Measurements from ENCODE around the gene DPYD.

GRCh38 chr1:97929874-97930851, 9.3 kb upstream of the DPYD start:
- TF ChIP-seq DPF2 (IDR thresholded peaks at IDR 0.05) (no peak), ZNF274 (IDR thresholded peaks at IDR 0.05; ENCODE audit: insufficient read depth, insufficient read length) (no peak), CEBPZ (IDR thresholded peaks at IDR 0.05; ENCODE audit: low read depth, low read length) (no peak), TAF1 (IDR thresholded peaks at IDR 0.05; ENCODE audit: borderline replicate concordance, low read depth, low read length) (no peak), CTCF (IDR thresholded peaks at IDR 0.05 in 2 of 3, conservative IDR thresholded peaks at IDR 0.05 in 1 of 3; ENCODE audit: control insufficient read depth in 2 of 3, extremely low read depth in 1 of 3, insufficient read depth in 1 of 3, low read depth in 3 of 3, low read length in 3 of 3) (no peak), SIN3A (IDR thresholded peaks at IDR 0.05; ENCODE audit: low read depth, low read length) (no peak), MLLT1 (IDR thresholded peaks at IDR 0.05) (no peak), JUNB (IDR thresholded peaks at IDR 0.05) (no peak), YY1 (IDR thresholded peaks at IDR 0.05; ENCODE audit: low read depth, low read length) (no peak), REST (IDR thresholded peaks at IDR 0.05; ENCODE audit: low read depth, low read length) (no peak), HCFC1 (IDR thresholded peaks at IDR 0.05; ENCODE audit: low read length) (no peak), POLR2A (IDR thresholded peaks at IDR 0.05; ENCODE audit: low read depth, low read length) (no peak), EP300 (IDR thresholded peaks at IDR 0.05; ENCODE audit: borderline replicate concordance in 1 of 2, control insufficient read depth in 1 of 2, low read depth in 2 of 2, low read length in 2 of 2) (no peak)

All from GM12878 (cell line).